H1 (cell line): ENCODE results near the gene ABHD15. TPM values are rescaled to one million over a fixed set of nuclear protein-coding genes. Genes with fewer than 3 reads are reported as not detected.

Experiments used
- HDAC6 ChIP-seq: IDR thresholded peaks from one replicate; pipeline ENCODE4 v1.7.1; 2012; ENCODE audit warnings: low read depth, mild to moderate bottlenecking, inconsistent platforms, low read length, moderate library complexity
- RNF2 ChIP-seq: fragments of 200-900, 300-1000 bp; sonication (generic); IDR thresholded peaks from 2 replicates; pipeline ENCODE4 v1.7.1; 2016; ENCODE audit warnings: borderline replicate concordance, low read depth, mild to moderate bottlenecking, antibody characterized with exemption, low read length; ENCODE audit not compliant: poor library complexity, severe bottlenecking; ENCODE audit errors: missing control alignments
- polyA plus RNA-seq, 7 experiments: library from polyadenylated mRNA; depleted of rRNA in 3 of 7; stranded (reverse) in 5 of 7; unstranded in 2 of 7; fragments of >200 nt in 5 of 7; fragments of 200-250 nt in 2 of 7; gene quantifications; 1 replicate in 5 of 7; 2 replicates in 1 of 7; 4 replicates in 1 of 7; pipeline versions ENCODE4 v1.2.1 to v1.2.3, GENCODE V29; 2011 to 2013; ENCODE audit warnings: missing spikeins in 2 of 7, mixed read lengths in 2 of 7
- total RNA-seq: library from RNA; stranded (reverse); fragmentation: NEBNext Ultra II Directional; extraction: Animal tissue kit (Norgen Biotek cat#: 25700); gene quantifications from 2 replicates; pipeline ENCODE4 v1.2.1, GENCODE V29; 2021

ABHD15 gene
- total and polyA plus RNA-seq, 2 of the 8 experiments (the other 6 are each of a cell fraction or from before 2014, with no cell fraction given), result 0.88 to 1.7 TPM

DNA sequence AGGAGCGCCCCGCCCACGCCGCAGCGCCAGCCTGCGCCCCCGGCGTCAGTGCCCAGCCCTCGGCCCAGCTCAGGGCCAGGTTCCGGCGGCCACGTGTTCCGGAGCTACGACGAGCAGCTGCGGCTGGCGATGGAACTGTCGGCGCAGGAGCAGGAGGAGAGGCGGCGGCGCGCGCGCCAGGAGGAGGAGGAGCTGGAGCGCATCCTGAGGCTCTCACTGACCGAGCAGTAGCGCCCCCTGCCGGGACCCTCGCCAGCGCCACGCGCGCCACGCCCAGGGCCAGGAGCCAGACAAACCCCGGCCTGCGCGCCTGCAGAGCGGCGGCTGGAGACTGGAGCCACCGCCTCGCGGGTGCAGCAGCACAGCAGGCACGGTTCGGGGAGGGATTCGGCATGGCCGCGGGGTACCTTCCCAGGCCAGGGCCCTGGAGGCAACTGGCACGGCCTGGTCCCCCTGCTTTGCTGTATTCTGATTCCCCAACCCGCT, 46.6 kb upstream of the ABHD15 start (continued):
- TF ChIP-seq RNF2 (no peak), HDAC6 (no peak)
- TF ChIP-seq, all 59 proteins: peak for 18
